SU-DHL-6 (cell line): ENCODE data around the gene BIRC5.

Source experiments
- H2AFZ ChIP-seq: fragments of 200-600 bp; sonication (generic); 2 replicates; pipeline ENCODE4 v1.6.1; 2014; ENCODE audit warnings: low read depth, mild to moderate bottlenecking, moderate library complexity, mixed read lengths, antibody characterized with exemption, low read length; ENCODE audit not compliant: severe bottlenecking
- H3F3A ChIP-seq: fragments of 200-600 bp; shearing (Covaris generic); 2 replicates; pipeline ENCODE4 v1.6.0; 2016; ENCODE audit warnings: antibody characterized with exemption, mild to moderate bottlenecking; ENCODE audit not compliant: insufficient read depth
- H3K27ac ChIP-seq: fragments of 200-600 bp; sonication (generic); 2 replicates; pipeline ENCODE4 v1.5.1; 2016; ENCODE audit warnings: low read depth, mild to moderate bottlenecking, low read length, moderate library complexity, mixed read lengths
- H3K27me3 ChIP-seq: fragments of 200-600 bp; sonication (generic), shearing (Covaris generic); 2 replicates; pipeline ENCODE4 v1.6.0; 2014; ENCODE audit warnings: mild to moderate bottlenecking, low read length
- H3K36me3 ChIP-seq: fragments of 200-600 bp; sonication (generic); 2 replicates; pipeline ENCODE4 v1.6.1; 2014; ENCODE audit warnings: mild to moderate bottlenecking, low read length, mixed read lengths
- H3K4me2 ChIP-seq: fragments of 300-600, 200-600 bp; shearing (Covaris generic), sonication (generic); 2 replicates; pipeline ENCODE4 v1.6.0; 2014; ENCODE audit warnings: low read length, low read depth, mild to moderate bottlenecking; ENCODE audit not compliant: poor library complexity, severe bottlenecking
- H3K4me3 ChIP-seq: fragments of 200-600 bp; sonication (generic); 2 replicates; pipeline ENCODE4 v1.5.1; 2014; ENCODE audit warnings: antibody characterized with exemption, low read length, mild to moderate bottlenecking, mixed read lengths; ENCODE audit not compliant: insufficient read depth, poor library complexity, severe bottlenecking
- H3K79me2 ChIP-seq: fragments of 200-600 bp; sonication (generic); 2 replicates; pipeline ENCODE4 v1.6.1; 2014; ENCODE audit warnings: mild to moderate bottlenecking, low read length, moderate library complexity; ENCODE audit not compliant: insufficient read depth
- H3K9ac ChIP-seq: fragments of 200-600 bp; sonication (generic); 2 replicates; pipeline ENCODE4 v1.7.0; 2014; ENCODE audit warnings: mild to moderate bottlenecking, low read length
- H3K9me2 ChIP-seq: fragments of 200-600 bp; sonication (generic); replicated peaks from 2 replicates; pipeline ENCODE4 v1.6.1; 2014; ENCODE audit warnings: low read length; ENCODE audit not compliant: insufficient read depth
- H3K9me3 ChIP-seq: fragments of 200-600 bp; sonication (generic); 2 replicates; pipeline ENCODE4 v1.6.1; 2014; ENCODE audit warnings: low read length, mixed read lengths; ENCODE audit not compliant: insufficient read depth
- H4K20me1 ChIP-seq: fragments of 200-600 bp; sonication (generic); 2 replicates; pipeline ENCODE4 v1.6.1; 2014; ENCODE audit warnings: low read depth, mild to moderate bottlenecking, antibody characterized with exemption, low read length, moderate library complexity, mixed read lengths
- CTCF ChIP-seq: fragments of 200-600 bp; sonication (generic); IDR thresholded peaks from one replicate; pipeline ENCODE4 v1.5.1; 2017; ENCODE audit warnings: antibody characterized with exemption, mild to moderate bottlenecking, low read length, moderate library complexity; ENCODE audit not compliant: insufficient read depth, poor library complexity, severe bottlenecking
- EZH2phosphoT487 ChIP-seq: fragments of 200-600 bp; sonication (generic), shearing (Covaris generic); conservative IDR thresholded peaks from 2 replicates; pipeline ENCODE4 v1.6.1; 2018; ENCODE audit warnings: mild to moderate bottlenecking, antibody characterized with exemption, low read length, moderate library complexity, mixed read lengths

Gene BIRC5

GRCh38 chr17:78184868-78185267 lies 29.2 kb upstream of the BIRC5 start:
- Histone ChIP-seq H2AFZ (no peak overlapping the region), H4K20me1 (no peaks in the 10 kb centered on the region; the same call in 1 of the 2 replicates), H3K79me2 (peaks cover 41% of the 10 kb centered on the region), H3K4me3 (no peak overlapping the region), H3K9ac (no peak overlapping the region), H3F3A (peaks cover 23% of the 10 kb centered on the region; the same call in 1 of the 2 replicates), H3K27me3 (no peaks in the 10 kb centered on the region), H3K9me2 (no peaks in the 10 kb centered on the region), H3K4me2 (peak overlapping the region; percentile 78), H3K27ac (no peak overlapping the region), H3K9me3 (no peaks in the 10 kb centered on the region), H3K36me3 (peaks cover 4% of the 10 kb centered on the region; the same call in 1 of the 2 replicates)
- no peak for TF ChIP-seq EZH2phosphoT487
- TF ChIP-seq CTCF = no peak

- Histone ChIP-seq H3K4me2 (peak overlapping the region; percentile 78), H3K9me2 (no peaks in the 10 kb centered on the region), H3K9me3 (no peaks in the 10 kb centered on the region), H3K9ac (peak overlapping the region; percentile 68), H3F3A (peaks cover 18% of the 10 kb centered on the region), H2AFZ (no peak overlapping the region), H4K20me1 (no peaks in the 10 kb centered on the region; the same call in 1 of the 2 replicates), H3K27me3 (no peaks in the 10 kb centered on the region), H3K27ac (peak overlapping the region; percentile 12), H3K4me3 (peak overlapping the region; percentile 80), H3K79me2 (peaks cover 53% of the 10 kb centered on the region), H3K36me3 (no peaks in the 10 kb centered on the region)
- TF ChIP-seq EZH2phosphoT487 = no peak
- TF ChIP-seq CTCF = no peak
Observed at GRCh38 chr17:78185981-78186691, 27.9 kb upstream of the BIRC5 start.

GRCh38 chr17:78186692-78187595 lies 27.1 kb upstream of the BIRC5 start, which contains the start of the genes AFMID and TK1:
Gene AFMID (plus strand): TSS chr17:78187362. CDS start chr17:78187371, 9 bp downstream.
Gene TK1 (minus strand): TSS chr17:78187052. CDS start chr17:78186994, 58 bp downstream.
- Histone ChIP-seq H3K27ac (peak within 1 kb of the TSS; percentile 77), H4K20me1 (no peaks in the 10 kb centered on the region; the same call in 1 of the 2 replicates), H2AFZ (no peak within 1 kb of the TSS), H3K9me2 (no peaks in the 10 kb centered on the region), H3F3A (peaks cover 18% of the 10 kb centered on the region), H3K9me3 (no peaks in the 10 kb centered on the region), H3K79me2 (peaks cover 54% of the 10 kb centered on the region), H3K4me3 (peak within 1 kb of the TSS; percentile 95), H3K36me3 (no peaks in the 10 kb centered on the region), H3K4me2 (peak within 1 kb of the TSS; percentile 78), H3K27me3 (no peaks in the 10 kb centered on the region), H3K9ac (peak within 1 kb of the TSS; percentile 68)
- no peak for TF ChIP-seq EZH2phosphoT487
- no peak for TF ChIP-seq CTCF
